ENCODE measurements around the gene EEIG1.

The EEIG1 gene

DNA sequence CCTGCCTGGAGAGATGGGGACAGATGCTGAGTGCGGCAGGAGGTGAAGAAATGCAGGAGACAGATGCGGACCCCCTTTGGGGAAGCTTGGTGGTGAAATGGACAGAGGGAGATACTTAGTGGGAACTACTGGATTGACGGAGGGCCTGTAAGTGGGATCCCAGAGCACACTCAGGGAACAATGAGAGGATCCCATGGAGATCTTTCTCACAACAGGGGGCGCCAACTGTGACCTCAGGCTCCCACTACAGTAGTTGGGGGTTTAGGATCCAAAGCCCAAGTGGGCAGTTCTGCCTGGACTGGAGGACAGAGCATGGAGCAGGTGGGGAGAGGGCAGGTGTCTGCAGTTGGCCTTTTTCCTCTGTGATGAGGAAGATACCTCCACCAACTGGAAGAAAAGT, 46.5 kb downstream of the EEIG1 start:
- H3K9ac ChIP-seq (ENCODE audit: low read depth, low read length, poor library complexity, severe bottlenecking) = peak overlapping the region; percentile 77

DNA sequence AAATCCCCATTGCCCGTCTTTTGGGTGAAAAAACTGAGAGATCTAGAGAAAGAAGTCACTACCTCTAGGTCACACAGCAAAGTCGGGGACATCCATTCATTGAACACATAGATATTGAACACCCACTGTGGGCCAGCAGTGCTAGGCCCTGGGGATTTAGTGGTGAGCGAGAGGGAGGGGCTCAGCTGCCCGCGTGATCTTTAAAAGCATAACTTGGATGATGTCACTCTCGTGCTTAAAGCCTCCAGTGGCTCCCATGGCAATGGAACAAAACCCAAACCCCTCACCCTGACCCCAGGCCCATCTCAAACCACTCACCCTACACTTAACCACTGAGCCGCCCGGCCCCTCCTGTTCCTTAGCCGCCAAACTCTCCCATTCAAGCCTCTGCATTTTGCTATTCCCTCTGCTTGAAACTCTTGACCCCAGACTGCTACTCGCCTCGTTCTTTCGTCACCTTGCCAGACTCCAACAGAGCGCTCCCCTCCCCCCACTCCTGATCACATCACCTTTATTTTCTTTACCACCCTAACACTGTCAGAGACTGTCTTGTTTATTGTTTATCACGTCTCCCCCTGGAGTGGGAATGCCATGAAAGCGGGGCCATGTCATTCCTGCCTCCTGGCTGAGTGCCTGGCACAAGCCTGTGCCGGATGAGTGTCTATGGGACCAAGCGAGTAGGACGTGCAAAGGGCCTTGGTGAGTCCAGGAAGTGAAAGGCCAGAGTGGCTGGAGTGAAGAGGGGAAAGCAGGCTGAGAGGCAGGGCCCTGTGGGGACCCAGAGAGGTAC, 49.5 kb downstream of the EEIG1 start:
- peaks cover 23% of the 10 kb centered on the region for H3K4me1 ChIP-seq (ENCODE audit: insufficient read depth, low read length, poor library complexity, severe bottlenecking)
- H2AFZ ChIP-seq (ENCODE audit: low read length) = no peak overlapping the region

More for the DNA sequence above, 46.5 kb downstream of the EEIG1 start:
- Histone ChIP-seq H3K9me3 (ENCODE audit: insufficient read depth, low read depth, low read length) (no peaks in the 10 kb centered on the region), H3K4me1 (ENCODE audit: insufficient read depth, low read length, poor library complexity, severe bottlenecking) (peaks cover 27% of the 10 kb centered on the region), H3K4me3 (ENCODE audit: low read length, poor library complexity, severe bottlenecking) (no peak overlapping the region), H3K79me2 (ENCODE audit: insufficient read depth, low read length) (peaks cover 35% of the 10 kb centered on the region), H4K20me1 (ENCODE audit: insufficient read depth, low read length, poor library complexity, severe bottlenecking) (peaks cover 18% of the 10 kb centered on the region), H3K4me2 (ENCODE audit: low read depth, low read length, poor library complexity, severe bottlenecking) (peak overlapping the region; percentile 83), H3K9me2 (replicated peaks; ENCODE audit: low read depth, low read length) (no peaks in the 10 kb centered on the region), H3K27me3 (ENCODE audit: insufficient read depth, low read length, poor library complexity, severe bottlenecking) (no peaks in the 10 kb centered on the region), H3F3A (ENCODE audit: low read depth) (no peaks in the 10 kb centered on the region), H3K36me3 (ENCODE audit: insufficient read depth, low read length) (no peaks in the 10 kb centered on the region), H2AFZ (ENCODE audit: low read length) (no peak overlapping the region)
- TF ChIP-seq, protein P1, sequence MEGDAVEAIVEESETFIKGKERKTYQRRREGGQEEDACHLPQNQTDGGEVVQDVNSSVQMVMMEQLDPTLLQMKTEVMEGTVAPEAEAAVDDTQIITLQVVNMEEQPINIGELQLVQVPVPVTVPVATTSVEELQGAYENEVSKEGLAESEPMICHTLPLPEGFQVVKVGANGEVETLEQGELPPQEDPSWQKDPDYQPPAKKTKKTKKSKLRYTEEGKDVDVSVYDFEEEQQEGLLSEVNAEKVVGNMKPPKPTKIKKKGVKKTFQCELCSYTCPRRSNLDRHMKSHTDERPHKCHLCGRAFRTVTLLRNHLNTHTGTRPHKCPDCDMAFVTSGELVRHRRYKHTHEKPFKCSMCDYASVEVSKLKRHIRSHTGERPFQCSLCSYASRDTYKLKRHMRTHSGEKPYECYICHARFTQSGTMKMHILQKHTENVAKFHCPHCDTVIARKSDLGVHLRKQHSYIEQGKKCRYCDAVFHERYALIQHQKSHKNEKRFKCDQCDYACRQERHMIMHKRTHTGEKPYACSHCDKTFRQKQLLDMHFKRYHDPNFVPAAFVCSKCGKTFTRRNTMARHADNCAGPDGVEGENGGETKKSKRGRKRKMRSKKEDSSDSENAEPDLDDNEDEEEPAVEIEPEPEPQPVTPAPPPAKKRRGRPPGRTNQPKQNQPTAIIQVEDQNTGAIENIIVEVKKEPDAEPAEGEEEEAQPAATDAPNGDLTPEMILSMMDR (conservative IDR thresholded peaks at IDR 0.05; ENCODE audit: low read length) = peak; percentile 35; the same call in 1 of the 2 replicates
- TF ChIP-seq EZH2phosphoT487 (IDR thresholded peaks at IDR 0.05; ENCODE audit: borderline replicate concordance) = no peak

More for the DNA sequence above, 49.5 kb downstream of the EEIG1 start:
- no peak for TF ChIP-seq EZH2phosphoT487 (IDR thresholded peaks at IDR 0.05; ENCODE audit: borderline replicate concordance)
- TF ChIP-seq, protein P1 (conservative IDR thresholded peaks at IDR 0.05; ENCODE audit: low read length) = no peak
- H3K27me3 ChIP-seq (ENCODE audit: insufficient read depth, low read length, poor library complexity, severe bottlenecking) = no peaks in the 10 kb centered on the region
- peaks cover 13% of the 10 kb centered on the region for H4K20me1 ChIP-seq (ENCODE audit: insufficient read depth, low read length, poor library complexity, severe bottlenecking)
- H3K4me2 ChIP-seq (ENCODE audit: low read depth, low read length, poor library complexity, severe bottlenecking) = no peak overlapping the region
- H3K9me3 ChIP-seq (ENCODE audit: insufficient read depth, low read depth, low read length) = no peaks in the 10 kb centered on the region
- no peaks in the 10 kb centered on the region for H3F3A ChIP-seq (ENCODE audit: low read depth)
- no peaks in the 10 kb centered on the region for H3K9me2 ChIP-seq (replicated peaks; ENCODE audit: low read depth, low read length)
- H3K9ac ChIP-seq (ENCODE audit: low read depth, low read length, poor library complexity, severe bottlenecking) = no peak overlapping the region
- no peak overlapping the region for H3K4me3 ChIP-seq (ENCODE audit: low read length, poor library complexity, severe bottlenecking)
- H3K79me2 ChIP-seq (ENCODE audit: insufficient read depth, low read length) = peaks cover 23% of the 10 kb centered on the region
- H3K36me3 ChIP-seq (ENCODE audit: insufficient read depth, low read length) = no peaks in the 10 kb centered on the region
